H54 (cell line): Measurements from ENCODE around the gene PARD3.
A peak's percentile ranks its signal among the peaks of the same experiment; 100 is the strongest.

Experiments
- DNase-seq: peaks from one replicate; pipeline ENCODE4 v3.0.0; 2011; ENCODE audit warnings: low spot score, mixed read lengths; ENCODE audit not compliant: insufficient read length
- FAIRE-seq: peaks from 3 replicates; lab custom pipeline; 2011; peaks lifted over from hg19 to GRCh38; lab: Jason Lieb, UNC
- POLR2A ChIP-seq: IDR thresholded peaks from 2 replicates; pipeline ENCODE4 v1.6.1; 2011; ENCODE audit warnings: low read depth, mild to moderate bottlenecking, low read length

The PARD3 gene

DNA sequence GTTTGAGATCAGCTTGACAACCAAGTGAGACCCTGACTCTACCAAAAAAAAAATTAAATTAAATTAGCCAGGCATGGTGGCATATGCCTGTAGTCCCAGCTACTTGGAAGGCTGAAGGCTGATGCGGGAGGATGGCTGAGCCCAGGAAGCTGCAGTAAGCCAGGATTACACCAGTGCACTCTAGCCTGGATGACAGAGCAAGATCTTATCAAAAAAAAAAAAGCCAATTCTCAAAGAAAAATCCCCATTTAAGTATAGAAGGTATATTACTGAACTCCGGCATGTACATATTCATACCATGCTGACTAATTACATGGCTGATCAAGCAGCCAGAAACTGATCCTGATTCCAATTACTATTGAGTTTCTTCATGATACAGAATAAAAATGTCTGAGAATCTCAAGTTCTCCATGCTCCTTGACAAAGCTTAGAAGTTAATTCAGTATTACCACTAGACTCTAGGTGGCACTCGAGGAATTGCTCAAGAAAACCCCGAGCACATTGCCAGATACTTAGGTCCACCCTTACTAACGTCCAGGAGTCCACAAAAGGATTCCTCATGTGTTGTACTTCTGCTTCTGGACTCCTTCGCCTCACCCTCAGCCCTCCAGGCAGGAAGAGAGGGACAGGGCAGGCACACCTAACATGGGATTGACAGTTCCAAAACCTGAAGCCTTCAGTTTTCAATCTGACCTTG, 148.9 kb downstream of the PARD3 start:
- TF ChIP-seq POLR2A: no peak
- no peak for DNase-seq
- FAIRE-seq: peak; percentile 87

DNA sequence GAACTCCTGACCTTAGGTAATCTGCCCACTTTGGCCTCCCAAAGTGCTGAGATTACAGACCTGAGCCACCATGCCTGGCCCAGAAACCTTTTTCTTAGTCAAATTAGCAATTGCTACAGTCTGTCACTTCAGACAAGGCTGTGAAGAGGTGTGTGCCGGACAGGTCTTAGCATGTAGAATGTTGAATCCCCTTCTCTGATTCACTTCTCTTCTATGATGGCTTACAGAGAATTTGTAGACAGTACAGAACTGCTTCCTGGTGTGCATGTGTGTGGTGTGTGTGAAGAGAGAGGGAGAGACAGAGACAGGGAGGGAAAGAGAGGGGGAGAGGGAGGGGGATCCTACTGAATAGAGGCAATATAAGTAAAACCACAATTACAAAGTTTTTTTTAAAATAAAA, 150.4 kb downstream of the PARD3 start:
- no peak for TF ChIP-seq POLR2A
- FAIRE-seq (no peak), DNase-seq (no peak)

DNA sequence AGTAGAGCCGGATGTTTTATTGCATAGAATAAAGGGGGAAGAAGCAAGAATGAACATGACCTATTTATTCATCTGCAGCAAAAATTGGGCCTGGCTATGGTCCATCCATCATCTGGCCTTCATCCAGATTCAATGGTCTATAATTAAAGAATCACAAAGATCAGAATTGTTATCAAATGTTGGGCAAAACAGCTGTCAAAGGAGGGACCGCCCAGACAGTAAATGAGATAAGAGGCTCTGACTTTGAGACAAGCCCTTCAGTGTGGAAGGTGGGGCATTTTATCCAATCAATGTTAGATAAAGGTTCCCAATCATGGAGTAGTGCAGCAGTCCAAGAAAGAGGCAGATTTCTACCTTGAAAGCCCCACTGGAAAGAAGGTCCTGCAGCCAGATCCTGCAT, 153.5 kb downstream of the PARD3 start:
- no peak for FAIRE-seq
- no peak for DNase-seq
- TF ChIP-seq POLR2A: no peak

DNA sequence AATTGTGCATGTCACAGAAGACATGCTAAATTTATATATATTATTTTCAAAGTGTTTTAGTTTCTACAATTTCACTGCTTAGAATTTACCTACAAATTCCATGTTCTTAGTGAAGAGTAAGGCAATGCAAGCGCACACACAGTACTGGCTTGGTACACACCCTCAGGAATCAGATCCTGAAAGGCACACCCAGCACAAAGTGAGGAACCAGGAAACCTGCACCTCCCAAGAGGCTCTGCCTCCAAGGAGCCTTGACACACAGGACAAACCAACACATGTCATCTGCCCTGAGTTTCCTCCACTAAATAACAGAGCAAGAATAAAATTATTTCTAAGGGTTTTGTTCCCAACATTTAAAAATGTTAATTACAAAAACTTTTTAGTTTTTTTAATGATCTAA, 156.2 kb downstream of the PARD3 start:
- DNase-seq (no peak), FAIRE-seq (no peak)
- TF ChIP-seq POLR2A: no peak

GRCh38 chr10:34656661-34657060, 158.4 kb downstream of the PARD3 start:
- no peak for TF ChIP-seq POLR2A
- FAIRE-seq: no peak

DNA sequence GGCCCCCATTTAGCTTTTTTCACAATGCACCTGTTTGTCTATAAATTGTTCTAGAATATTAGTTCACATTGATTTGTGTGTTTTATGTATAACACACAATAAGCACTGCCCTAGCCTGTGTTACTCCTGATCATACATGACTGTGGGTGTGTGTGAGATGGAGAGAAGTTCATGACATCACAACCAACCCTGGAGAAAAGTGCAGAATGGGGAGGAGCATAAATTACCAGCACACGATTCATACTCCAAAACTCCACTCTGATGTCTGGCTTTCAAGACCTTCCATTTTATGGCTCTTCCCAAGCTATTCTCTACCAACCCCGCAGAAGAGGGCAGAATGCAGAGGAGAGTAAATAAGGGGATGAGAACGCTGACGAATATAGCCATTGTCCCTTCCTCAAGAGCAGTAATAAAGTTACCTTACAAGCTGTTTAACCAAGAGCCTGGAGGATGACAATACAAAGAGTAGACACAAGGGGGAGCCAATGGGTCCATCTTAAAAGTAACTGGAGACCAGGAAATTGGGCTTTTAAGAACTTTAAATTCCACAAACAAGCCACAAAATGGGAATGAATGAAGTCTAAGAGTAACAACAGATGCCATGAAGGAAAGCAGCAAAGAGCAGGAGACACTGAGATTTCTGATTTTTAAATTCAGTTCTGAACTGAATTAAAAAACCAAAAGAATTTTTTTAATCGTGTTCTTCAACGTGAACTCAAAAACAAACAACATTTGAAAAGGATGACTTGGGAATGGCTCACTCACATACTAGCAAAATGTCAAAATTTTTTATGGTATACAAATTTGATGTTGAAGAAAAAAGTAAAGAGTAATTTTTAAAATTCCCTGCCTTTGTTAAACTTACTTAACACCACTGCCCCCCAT, 159.6 kb downstream of the PARD3 start:
- DNase-seq: peak; percentile 15
- no peak for TF ChIP-seq POLR2A
- peak; percentile 84 for FAIRE-seq

More at GRCh38 chr10:34656661-34657060, 158.4 kb downstream of the PARD3 start:
- DNase-seq: no peak

GRCh38 chr10:34654211-34654610, 160.9 kb downstream of the PARD3 start:
- FAIRE-seq (no peak), DNase-seq (no peak)
- no peak for TF ChIP-seq POLR2A

DNA sequence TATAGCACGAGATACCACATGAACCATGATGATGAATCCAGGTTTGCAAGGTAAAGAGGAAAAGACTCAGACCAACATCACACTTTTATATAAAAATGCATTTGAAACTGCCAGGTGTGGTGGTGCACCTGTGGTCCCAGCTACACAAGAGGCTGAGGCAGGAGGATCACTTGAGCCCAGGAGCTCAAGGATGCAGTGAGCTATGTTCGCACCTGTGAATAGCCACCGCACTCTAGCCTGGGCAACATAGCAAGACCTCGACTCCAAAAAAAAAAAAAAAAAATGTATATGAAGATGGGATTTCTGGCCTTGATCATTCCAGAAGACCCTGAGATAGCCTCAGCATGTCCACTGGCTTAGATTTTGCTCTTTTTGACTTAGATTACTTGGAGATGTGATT, 161.6 kb downstream of the PARD3 start:
- FAIRE-seq (no peak), DNase-seq (no peak)
- no peak for TF ChIP-seq POLR2A

DNA sequence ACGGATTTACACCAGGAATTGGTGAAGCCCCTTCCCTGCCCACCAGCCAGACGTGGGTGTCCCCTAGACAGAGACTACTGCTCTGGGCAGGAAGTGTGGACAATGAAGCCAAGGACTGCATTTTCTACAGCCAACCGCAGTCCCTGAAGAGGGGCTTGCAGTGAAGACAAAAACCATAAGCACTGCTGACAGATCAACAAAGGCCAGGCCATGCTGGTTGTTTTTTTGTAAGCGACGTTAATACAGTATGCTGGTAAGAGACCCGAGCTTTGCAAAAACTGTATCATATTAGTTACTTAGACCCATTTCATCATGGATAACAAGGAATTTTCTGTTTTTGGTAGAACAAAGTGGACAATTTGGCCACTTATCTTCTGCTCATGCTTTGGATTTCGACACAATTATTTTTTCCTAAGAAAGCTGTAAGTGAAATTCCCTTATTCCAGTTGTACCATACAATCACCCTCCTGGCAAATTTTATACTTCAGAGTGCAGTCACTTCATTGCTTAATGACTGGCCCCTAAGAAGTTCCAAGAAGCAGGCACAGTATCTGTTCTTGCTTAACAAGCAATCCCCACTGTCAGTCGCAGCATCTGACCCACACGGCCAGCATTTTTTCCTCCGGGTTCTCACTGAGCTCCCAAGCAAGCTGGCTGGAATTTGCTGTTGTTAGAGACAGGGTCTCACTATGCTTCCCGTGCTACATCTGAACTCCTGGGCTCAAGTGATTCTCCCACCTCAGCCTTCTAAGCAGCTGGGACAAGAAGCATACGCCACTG, 163.5 kb downstream of the PARD3 start:
- TF ChIP-seq POLR2A: no peak
- no peak for FAIRE-seq
- no peak for DNase-seq

DNA sequence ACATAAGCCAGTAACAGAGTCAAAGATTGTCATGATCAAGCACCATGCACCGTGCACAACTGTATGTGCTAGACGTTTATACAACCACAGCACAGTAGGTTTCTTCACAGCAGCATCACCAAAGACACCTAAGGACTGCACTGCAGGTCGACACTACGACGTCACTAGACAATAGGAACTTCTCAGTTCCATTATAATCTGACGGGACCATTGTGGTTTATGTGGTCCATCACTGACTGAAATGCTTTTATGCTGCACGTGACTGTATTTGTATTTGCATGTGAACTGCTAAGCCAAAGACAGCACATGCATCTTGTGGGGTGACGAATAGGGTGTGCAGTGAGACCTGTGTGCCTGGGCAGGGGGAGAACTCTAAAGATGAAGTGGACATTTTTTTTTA, 164.9 kb downstream of the PARD3 start:
- no peak for TF ChIP-seq POLR2A
- DNase-seq (no peak), FAIRE-seq (no peak)

GRCh38 chr10:34649385-34649784, 165.7 kb downstream of the PARD3 start:
- TF ChIP-seq POLR2A: no peak
- FAIRE-seq (no peak), DNase-seq (no peak)

- no peak for FAIRE-seq
- TF ChIP-seq POLR2A: no peak
- DNase-seq: no peak
Observed at GRCh38 chr10:34648919-34649318, 166.2 kb downstream of the PARD3 start.

DNA sequence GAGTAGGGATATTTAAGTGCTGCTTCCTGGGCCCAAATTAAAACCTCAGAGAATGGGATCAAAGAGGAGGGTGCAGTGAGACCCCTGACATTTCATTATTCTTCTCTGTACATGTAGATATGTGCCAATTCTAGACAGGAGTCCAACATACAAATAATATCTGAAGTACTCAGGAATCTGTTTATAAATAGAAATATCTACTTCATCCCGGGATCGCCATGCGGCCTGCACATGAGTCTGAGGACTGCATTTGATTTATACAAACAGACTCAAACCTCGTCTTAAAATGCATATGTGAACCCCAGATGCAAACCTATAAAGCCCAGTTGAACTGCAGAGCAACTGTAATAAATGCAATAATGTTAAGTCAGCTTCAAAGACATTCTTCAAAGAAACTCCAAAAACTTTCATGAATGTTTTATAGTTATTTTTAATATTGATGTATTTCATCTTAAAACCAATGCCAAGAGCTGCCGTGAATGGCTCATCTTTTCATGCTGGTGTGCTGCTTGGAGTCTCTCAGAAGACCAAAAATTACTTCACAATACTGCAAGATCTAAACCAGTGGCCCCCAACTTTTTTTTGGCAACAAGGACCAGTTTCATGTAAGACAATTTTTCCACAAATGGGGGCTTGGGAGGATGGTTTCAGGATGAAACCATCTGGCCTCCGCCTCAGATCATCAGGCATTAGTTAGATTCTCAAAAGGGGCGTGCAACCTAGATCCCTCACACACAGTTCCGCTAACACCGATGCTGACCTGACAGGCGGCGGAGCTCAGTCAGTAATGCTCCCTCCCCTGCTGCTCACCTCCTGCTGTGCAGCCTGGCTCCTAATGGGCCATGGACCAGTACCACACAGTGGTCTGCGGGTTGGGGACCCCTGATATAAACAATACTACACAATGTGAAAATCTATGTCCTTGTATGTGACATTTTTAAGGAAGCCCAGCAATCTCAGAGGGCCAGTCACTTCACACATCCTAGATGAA, 166.9 kb downstream of the PARD3 start:
- FAIRE-seq (no peak), DNase-seq (no peak)
- no peak for TF ChIP-seq POLR2A
